ENCODE measurements around the gene GLP2R. TPM values are rescaled to one million over a fixed set of nuclear protein-coding genes. Genes with fewer than 3 reads are reported as not detected.

The GLP2R gene, protein sequence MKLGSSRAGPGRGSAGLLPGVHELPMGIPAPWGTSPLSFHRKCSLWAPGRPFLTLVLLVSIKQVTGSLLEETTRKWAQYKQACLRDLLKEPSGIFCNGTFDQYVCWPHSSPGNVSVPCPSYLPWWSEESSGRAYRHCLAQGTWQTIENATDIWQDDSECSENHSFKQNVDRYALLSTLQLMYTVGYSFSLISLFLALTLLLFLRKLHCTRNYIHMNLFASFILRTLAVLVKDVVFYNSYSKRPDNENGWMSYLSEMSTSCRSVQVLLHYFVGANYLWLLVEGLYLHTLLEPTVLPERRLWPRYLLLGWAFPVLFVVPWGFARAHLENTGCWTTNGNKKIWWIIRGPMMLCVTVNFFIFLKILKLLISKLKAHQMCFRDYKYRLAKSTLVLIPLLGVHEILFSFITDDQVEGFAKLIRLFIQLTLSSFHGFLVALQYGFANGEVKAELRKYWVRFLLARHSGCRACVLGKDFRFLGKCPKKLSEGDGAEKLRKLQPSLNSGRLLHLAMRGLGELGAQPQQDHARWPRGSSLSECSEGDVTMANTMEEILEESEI
- not detected for total RNA-seq
- not detected for polyA plus RNA-seq (2013, experiment 1 of 2)
- polyA plus RNA-seq (2013, experiment 2 of 2), result not detected
- long read RNA-seq, experiment 1, result 0 reads
- long read RNA-seq, experiment 2, result 0 reads
- long read RNA-seq, experiment 3, result 0 reads
- long read RNA-seq, experiment 4, partial matches to known transcripts, result 1 of 1 reads
- long read RNA-seq, experiment 4, other reads (novel, unspliced or antisense), result 0 of 1 reads

GRCh38 chr17:9825641-9826150, at the start of gene GLP2R:
GLP2R (plus strand) TSS chr17:9825924; CDS start chr17:9826064, 140 bp downstream.
- DNase-seq, result no peak
- no peak within 1 kb of the TSS for H3K27ac ChIP-seq (ENCODE audit: low read depth, low read length)
- no peaks in the 10 kb centered on the region for H3K4me1 Mint-ChIP-seq
- no peaks in the 10 kb centered on the region for H3K9me3 Mint-ChIP-seq
- H3K36me3 Mint-ChIP-seq (ENCODE audit: low read depth), result no peaks in the 10 kb centered on the region
- no peak within 1 kb of the TSS for H3K4me3 Mint-ChIP-seq
- H3K4me1 ChIP-seq (ENCODE audit: control insufficient read depth, insufficient read depth, low read length), result no peaks in the 10 kb centered on the region
- H3K27me3 ChIP-seq (ENCODE audit: control insufficient read depth, insufficient read depth, low read length, poor library complexity, severe bottlenecking), result no peaks in the 10 kb centered on the region
- H3K9me3 ChIP-seq (ENCODE audit: control insufficient read depth, low read length), result no peaks in the 10 kb centered on the region
- H3K27me3 Mint-ChIP-seq (ENCODE audit: insufficient read depth), result peaks cover 15% of the 10 kb centered on the region
- 88 to 94% methylated on average over 9 to 21 of the region's 21 CpGs for WGBS, 2 experiments (ENCODE audit: insufficient coverage in 1 of 2, insufficient read length in 1 of 2)
- no peak within 1 kb of the TSS for H3K9ac ChIP-seq (ENCODE audit: extremely low read depth, low read length, poor library complexity, severe bottlenecking)
- H3K4me3 ChIP-seq (ENCODE audit: low read length), result no peak within 1 kb of the TSS
- no peak for TF ChIP-seq CTCF (conservative IDR thresholded peaks at IDR 0.05)
- no peaks in the 10 kb centered on the region for H3K36me3 ChIP-seq (ENCODE audit: control insufficient read depth, insufficient read depth, low read length)
- no peak within 1 kb of the TSS for H3K27ac Mint-ChIP-seq

GRCh38 chr17:9776911-9777310, 48.8 kb upstream of the GLP2R start:
- no peaks in the 10 kb centered on the region for H3K4me1 ChIP-seq (ENCODE audit: control insufficient read depth, insufficient read depth, low read length)
- peaks cover 2% of the 10 kb centered on the region for H3K9me3 Mint-ChIP-seq
- H3K9me3 ChIP-seq (ENCODE audit: control insufficient read depth, low read length), result no peaks in the 10 kb centered on the region
- no peak overlapping the region for H3K27ac ChIP-seq (ENCODE audit: low read depth, low read length)
- no peak overlapping the region for H3K9ac ChIP-seq (ENCODE audit: extremely low read depth, low read length, poor library complexity, severe bottlenecking)
- no peak for DNase-seq
- H3K27me3 Mint-ChIP-seq (ENCODE audit: insufficient read depth), result peaks cover 12% of the 10 kb centered on the region
- H3K4me3 ChIP-seq (ENCODE audit: low read length), result no peak overlapping the region
- H3K36me3 ChIP-seq (ENCODE audit: control insufficient read depth, insufficient read depth, low read length), result no peaks in the 10 kb centered on the region
- H3K36me3 Mint-ChIP-seq (ENCODE audit: low read depth), result no peaks in the 10 kb centered on the region
- H3K27ac Mint-ChIP-seq, result no peak overlapping the region
- H3K27me3 ChIP-seq (ENCODE audit: control insufficient read depth, insufficient read depth, low read length, poor library complexity, severe bottlenecking), result no peaks in the 10 kb centered on the region
- TF ChIP-seq CTCF (conservative IDR thresholded peaks at IDR 0.05), result no peak
- WGBS, 2 experiments (ENCODE audit: insufficient coverage in 1 of 2, insufficient read length in 1 of 2), result 87 to 95% methylated on average over 9 of the region's 9 CpGs
- no peak overlapping the region for H3K4me3 Mint-ChIP-seq
- peaks cover 5% of the 10 kb centered on the region for H3K4me1 Mint-ChIP-seq

- Histone ChIP-seq H3K4me3 (ENCODE audit: low read length) (no peak overlapping the region), H3K9me3 (ENCODE audit: control insufficient read depth, low read length) (no peaks in the 10 kb centered on the region), H3K4me1 (ENCODE audit: control insufficient read depth, insufficient read depth, low read length) (no peaks in the 10 kb centered on the region), H3K27ac (ENCODE audit: low read depth, low read length) (no peak overlapping the region), H3K36me3 (ENCODE audit: control insufficient read depth, insufficient read depth, low read length) (no peaks in the 10 kb centered on the region), H3K9ac (ENCODE audit: extremely low read depth, low read length, poor library complexity, severe bottlenecking) (no peak overlapping the region), H3K27me3 (ENCODE audit: control insufficient read depth, insufficient read depth, low read length, poor library complexity, severe bottlenecking) (no peaks in the 10 kb centered on the region)
- H3K36me3 Mint-ChIP-seq (ENCODE audit: low read depth), result no peaks in the 10 kb centered on the region
- WGBS, 2 experiments (ENCODE audit: insufficient coverage in 1 of 2, insufficient read length in 1 of 2), result 86 to 100% methylated on average over 2 to 3 of the region's 3 CpGs
- peaks cover 5% of the 10 kb centered on the region for H3K4me1 Mint-ChIP-seq
- H3K27ac Mint-ChIP-seq, result no peak overlapping the region
- H3K9me3 Mint-ChIP-seq, result peaks cover 2% of the 10 kb centered on the region
- peaks cover 20% of the 10 kb centered on the region for H3K27me3 Mint-ChIP-seq (ENCODE audit: insufficient read depth)
- DNase-seq, result no peak
- no peak for TF ChIP-seq CTCF (conservative IDR thresholded peaks at IDR 0.05)
- no peak overlapping the region for H3K4me3 Mint-ChIP-seq
Measured at GRCh38 chr17:9780552-9780951, 45.2 kb upstream of the GLP2R start.
